Measurements from ENCODE around the gene IL15RA.

The IL15RA gene

GRCh38 chr10:5991708-5992107, 14.4 kb upstream of the IL15RA start:
- Histone ChIP-seq H3K27ac (ENCODE audit: low read depth, low read length) (no peak overlapping the region), H3K9me2 (replicated peaks; ENCODE audit: insufficient read depth, low read length) (no peaks in the 10 kb centered on the region), H3K4me3 (ENCODE audit: insufficient read depth, low read length, poor library complexity, severe bottlenecking) (no peak overlapping the region), H3K79me2 (ENCODE audit: insufficient read depth, low read length) (no peaks in the 10 kb centered on the region), H3F3A (ENCODE audit: insufficient read depth) (no peaks in the 10 kb centered on the region), H3K36me3 (ENCODE audit: low read length) (no peaks in the 10 kb centered on the region), H3K9ac (ENCODE audit: low read length) (no peak overlapping the region), H3K4me2 (ENCODE audit: low read depth, low read length, poor library complexity, severe bottlenecking) (no peak overlapping the region), H3K9me3 (ENCODE audit: insufficient read depth, low read length) (peaks cover 11% of the 10 kb centered on the region), H3K27me3 (ENCODE audit: low read length) (no peaks in the 10 kb centered on the region), H4K20me1 (ENCODE audit: low read depth, low read length) (no peaks in the 10 kb centered on the region), H2AFZ (ENCODE audit: low read depth, low read length, severe bottlenecking) (no peak overlapping the region)
- no peak for TF ChIP-seq EZH2phosphoT487 (conservative IDR thresholded peaks at IDR 0.05; ENCODE audit: low read length)

GRCh38 chr10:5989756-5990155, 12.4 kb upstream of the IL15RA start:
- Histone ChIP-seq H4K20me1 (ENCODE audit: low read depth, low read length) (no peaks in the 10 kb centered on the region), H3K9me3 (ENCODE audit: insufficient read depth, low read length) (peaks cover 11% of the 10 kb centered on the region), H3K4me3 (ENCODE audit: insufficient read depth, low read length, poor library complexity, severe bottlenecking) (no peak overlapping the region), H3K79me2 (ENCODE audit: insufficient read depth, low read length) (no peaks in the 10 kb centered on the region), H3K4me2 (ENCODE audit: low read depth, low read length, poor library complexity, severe bottlenecking) (no peak overlapping the region), H3K9ac (ENCODE audit: low read length) (no peak overlapping the region), H3F3A (ENCODE audit: insufficient read depth) (no peaks in the 10 kb centered on the region), H3K9me2 (replicated peaks; ENCODE audit: insufficient read depth, low read length) (no peaks in the 10 kb centered on the region), H2AFZ (ENCODE audit: low read depth, low read length, severe bottlenecking) (no peak overlapping the region), H3K27me3 (ENCODE audit: low read length) (no peaks in the 10 kb centered on the region), H3K36me3 (ENCODE audit: low read length) (no peaks in the 10 kb centered on the region), H3K27ac (ENCODE audit: low read depth, low read length) (no peak overlapping the region)
- TF ChIP-seq CTCF (IDR thresholded peaks at IDR 0.05; ENCODE audit: insufficient read depth, low read length, poor library complexity, severe bottlenecking), result no peak
- no peak for TF ChIP-seq EZH2phosphoT487 (conservative IDR thresholded peaks at IDR 0.05; ENCODE audit: low read length)

- no peaks in the 10 kb centered on the region for H3F3A ChIP-seq (ENCODE audit: insufficient read depth)
- no peaks in the 10 kb centered on the region for H3K79me2 ChIP-seq (ENCODE audit: insufficient read depth, low read length)
- no peaks in the 10 kb centered on the region for H4K20me1 ChIP-seq (ENCODE audit: low read depth, low read length)
- peaks cover 11% of the 10 kb centered on the region for H3K9me3 ChIP-seq (ENCODE audit: insufficient read depth, low read length)
- no peak overlapping the region for H3K4me2 ChIP-seq (ENCODE audit: low read depth, low read length, poor library complexity, severe bottlenecking)
- no peak overlapping the region for H3K9ac ChIP-seq (ENCODE audit: low read length)
- no peaks in the 10 kb centered on the region for H3K27me3 ChIP-seq (ENCODE audit: low read length)
- H3K9me2 ChIP-seq (replicated peaks; ENCODE audit: insufficient read depth, low read length), result no peaks in the 10 kb centered on the region
- H3K36me3 ChIP-seq (ENCODE audit: low read length), result no peaks in the 10 kb centered on the region
- H2AFZ ChIP-seq (ENCODE audit: low read depth, low read length, severe bottlenecking), result no peak overlapping the region
- no peak overlapping the region for H3K27ac ChIP-seq (ENCODE audit: low read depth, low read length)
- no peak overlapping the region for H3K4me3 ChIP-seq (ENCODE audit: insufficient read depth, low read length, poor library complexity, severe bottlenecking)
- TF ChIP-seq EZH2phosphoT487 (conservative IDR thresholded peaks at IDR 0.05; ENCODE audit: low read length), result no peak
Measured at GRCh38 chr10:5988336-5988920, 11.1 kb upstream of the IL15RA start.

- Histone ChIP-seq H3K27ac (ENCODE audit: low read depth, low read length) (no peak overlapping the region), H3K9ac (ENCODE audit: low read length) (no peak overlapping the region), H3K4me2 (ENCODE audit: low read depth, low read length, poor library complexity, severe bottlenecking) (no peak overlapping the region), H4K20me1 (ENCODE audit: low read depth, low read length) (no peaks in the 10 kb centered on the region), H2AFZ (ENCODE audit: low read depth, low read length, severe bottlenecking) (no peak overlapping the region), H3K4me3 (ENCODE audit: insufficient read depth, low read length, poor library complexity, severe bottlenecking) (no peak overlapping the region), H3K27me3 (ENCODE audit: low read length) (no peaks in the 10 kb centered on the region), H3K79me2 (ENCODE audit: insufficient read depth, low read length) (no peaks in the 10 kb centered on the region), H3K9me2 (replicated peaks; ENCODE audit: insufficient read depth, low read length) (no peaks in the 10 kb centered on the region), H3K36me3 (ENCODE audit: low read length) (no peaks in the 10 kb centered on the region), H3K9me3 (ENCODE audit: insufficient read depth, low read length) (peaks cover 11% of the 10 kb centered on the region), H3F3A (ENCODE audit: insufficient read depth) (no peaks in the 10 kb centered on the region)
- no peak for TF ChIP-seq EZH2phosphoT487 (conservative IDR thresholded peaks at IDR 0.05; ENCODE audit: low read length)
- no peak for TF ChIP-seq CTCF (IDR thresholded peaks at IDR 0.05; ENCODE audit: insufficient read depth, low read length, poor library complexity, severe bottlenecking)
Measured at GRCh38 chr10:5987747-5988146, 10.4 kb upstream of the IL15RA start.
